Measurements from ENCODE around the gene PNPO.
A peak's percentile ranks its signal among the peaks of the same experiment; 100 is the strongest.
"Not testable (repeated sequence)": the region's sequence is repeated elsewhere in the genome, so short reads cannot be mapped to it uniquely, and the experiment has no call there.

The PNPO gene

DNA sequence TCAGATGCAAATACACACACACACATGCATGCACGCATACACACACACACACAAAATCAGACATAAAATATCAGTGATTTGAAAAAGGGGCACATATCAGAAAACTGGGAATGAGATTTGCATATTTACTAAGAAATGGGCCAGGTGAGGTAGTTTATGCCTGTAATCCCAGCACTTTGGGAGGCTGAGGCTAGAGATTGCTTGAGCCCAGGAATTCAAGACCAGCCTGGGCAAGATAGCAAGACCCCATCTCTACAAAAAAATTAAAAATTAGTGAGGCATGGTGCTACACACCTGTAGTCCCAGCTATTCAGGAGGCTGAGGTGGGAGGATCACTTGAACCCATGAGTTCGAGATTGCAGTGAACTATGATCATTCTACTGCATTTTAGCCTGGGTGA lies 22.4 kb upstream of the PNPO start:
- DNase-seq, result no peak

DNA sequence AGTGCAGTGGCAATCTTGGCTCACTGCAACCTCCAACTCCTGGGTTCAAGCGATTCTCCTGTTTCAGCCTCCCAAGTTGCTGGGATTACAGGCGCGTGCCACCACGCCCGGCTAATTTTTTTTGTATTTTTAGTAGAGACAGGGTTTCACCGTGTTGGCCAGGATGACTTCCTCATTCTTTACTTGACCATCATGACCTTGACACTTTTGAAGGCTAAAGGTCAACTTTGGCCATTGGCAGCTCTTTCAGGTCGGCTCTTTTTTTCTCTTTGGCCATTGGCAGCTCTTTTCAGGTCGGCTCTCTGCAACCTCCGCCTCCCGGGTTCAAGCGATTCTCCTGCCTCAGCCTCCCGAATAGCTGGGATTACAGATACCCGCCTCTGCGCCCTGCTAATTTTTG lies 21.5 kb upstream of the PNPO start:
- DNase-seq, result not testable (repeated sequence)

DNA sequence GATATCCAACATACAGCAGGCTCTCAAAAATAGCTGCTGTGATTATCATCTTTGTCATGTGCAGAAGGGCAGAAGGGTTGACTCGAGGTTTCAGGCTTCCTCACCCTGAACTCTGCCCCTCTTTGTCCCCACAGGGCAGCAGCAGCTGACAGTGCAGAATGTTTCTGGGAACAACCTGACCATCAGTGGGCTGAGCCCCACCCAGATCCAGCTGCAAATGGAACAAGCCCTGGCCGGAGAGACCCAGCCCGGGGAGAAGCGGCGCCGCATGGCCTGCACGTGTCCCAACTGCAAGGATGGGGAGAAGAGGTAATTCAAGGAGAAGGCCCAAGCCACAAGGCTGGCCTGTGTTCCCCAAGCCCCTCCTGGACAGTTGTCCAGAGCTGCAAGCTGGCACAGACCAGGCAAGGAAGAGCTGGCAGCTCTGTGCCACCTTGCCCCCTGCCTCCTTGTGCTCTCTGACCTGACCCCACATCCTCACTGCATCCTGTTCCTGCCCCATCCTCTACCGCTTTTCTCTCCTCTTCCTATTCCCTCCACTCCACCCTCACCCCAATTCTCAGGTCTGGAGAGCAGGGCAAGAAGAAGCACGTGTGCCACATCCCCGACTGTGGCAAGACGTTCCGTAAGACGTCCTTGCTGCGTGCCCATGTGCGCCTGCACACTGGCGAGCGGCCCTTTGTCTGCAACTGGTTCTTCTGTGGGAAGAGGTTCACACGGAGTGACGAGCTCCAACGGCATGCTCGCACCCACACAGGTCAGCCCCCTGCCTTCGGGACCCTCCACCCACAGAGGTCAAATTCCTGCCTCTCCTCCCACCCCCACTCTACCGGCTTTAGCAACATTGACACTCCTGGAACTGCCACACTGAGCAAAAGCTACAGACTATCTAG lies 16.3 kb upstream of the PNPO start:
- no peak for DNase-seq

DNA sequence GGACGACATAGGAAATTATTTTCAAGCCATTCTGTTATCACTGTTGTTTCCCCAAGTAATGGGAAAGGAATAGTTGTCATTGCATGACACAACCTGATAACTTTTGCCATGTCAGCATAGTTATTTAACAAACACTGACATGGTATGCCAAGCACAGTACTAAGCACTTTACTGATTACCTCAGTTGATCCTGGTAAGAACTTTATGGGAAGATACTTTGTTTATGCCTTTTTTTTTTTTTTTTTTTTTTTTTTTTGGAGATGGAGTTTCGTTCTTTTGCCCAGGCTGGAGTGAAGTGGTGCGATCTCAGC lies 15.7 kb upstream of the PNPO start:
- DNase-seq, result no peak

DNA sequence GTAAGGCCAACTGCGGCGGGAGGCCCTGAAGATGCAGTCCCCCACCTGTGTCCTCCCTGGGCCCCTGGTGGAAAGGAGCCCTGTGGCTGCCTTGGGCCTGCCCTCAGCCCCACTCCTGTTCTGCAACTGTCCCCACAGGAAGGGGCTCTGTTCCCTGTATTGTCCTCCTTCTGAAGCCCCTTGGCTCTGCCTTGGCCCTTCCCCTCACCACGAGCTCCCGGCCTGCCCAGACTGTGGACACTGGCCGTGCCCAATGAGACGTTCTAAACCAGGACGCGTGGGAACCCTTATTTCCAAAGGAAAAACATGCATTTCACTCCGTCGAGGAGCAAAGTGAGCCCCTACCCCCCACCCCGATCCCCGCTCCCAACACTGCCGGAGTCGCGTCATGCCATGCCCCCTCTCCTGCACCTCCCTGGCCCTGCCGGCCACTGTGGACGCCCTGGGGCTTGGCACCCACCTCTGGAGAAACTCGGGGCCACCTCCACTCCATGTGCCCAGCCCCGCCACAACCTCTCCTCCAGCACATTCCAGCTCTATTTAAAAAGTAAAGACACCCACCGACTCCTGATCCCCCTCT lies 13.5 kb upstream of the PNPO start:
- DNase-seq, result no peak

DNA sequence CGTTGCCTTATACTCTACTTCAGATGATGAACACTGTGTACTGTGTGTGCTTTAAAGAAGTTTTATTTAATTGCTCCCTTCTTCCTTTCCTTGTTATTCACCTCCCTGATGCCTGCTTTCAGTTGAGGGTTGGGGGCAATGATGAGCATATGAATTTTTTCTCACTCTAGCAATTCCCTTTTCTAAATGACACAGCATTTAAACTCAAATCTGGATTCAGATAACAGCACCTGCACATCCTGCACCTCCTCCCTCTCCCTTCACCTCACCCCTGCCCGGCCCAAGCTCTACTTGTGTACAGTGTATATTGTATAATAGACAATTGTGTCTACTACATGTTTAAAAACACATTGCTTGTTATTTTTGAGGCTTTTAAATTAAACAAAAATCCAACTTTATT lies 13.0 kb upstream of the PNPO start:
- no peak for DNase-seq

DNA sequence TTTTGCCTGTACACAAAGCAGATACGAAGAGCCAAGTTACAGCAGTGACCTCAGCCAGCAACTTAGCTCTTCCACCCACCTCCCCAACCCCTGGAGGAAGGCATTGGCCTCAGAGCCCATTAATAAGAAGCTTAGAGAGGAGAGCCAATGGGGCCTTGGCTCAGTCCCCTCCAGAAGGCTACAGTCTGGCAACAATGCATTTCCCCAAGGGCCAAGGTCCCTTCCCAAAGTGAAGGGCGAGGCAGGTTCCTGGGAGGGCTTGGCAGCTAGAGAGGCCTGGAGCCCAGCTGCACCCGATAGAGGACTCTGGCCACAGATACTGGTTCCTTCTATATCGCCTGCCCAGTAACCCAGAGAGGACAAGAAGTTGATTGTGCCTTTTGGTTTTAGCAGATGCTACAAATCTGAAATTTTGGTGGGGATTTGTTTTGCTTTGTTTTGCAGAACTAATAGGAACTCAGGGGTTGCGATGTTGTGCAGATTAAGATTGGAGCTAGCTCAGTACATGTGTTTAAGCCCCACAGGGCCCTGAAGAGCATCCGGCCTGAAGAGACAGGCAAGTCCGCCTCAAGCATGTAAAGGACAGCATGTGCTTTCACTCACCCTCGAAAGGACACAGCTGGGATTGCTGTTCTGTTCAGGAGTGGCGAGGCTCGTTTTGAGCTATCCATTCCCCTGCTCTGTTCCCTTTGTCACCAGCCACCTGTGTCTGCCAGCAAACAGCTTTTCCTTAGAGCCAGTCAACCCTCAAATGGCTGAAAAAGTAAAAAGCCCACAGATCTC lies 12.0 kb upstream of the PNPO start:
- no peak for DNase-seq

DNA sequence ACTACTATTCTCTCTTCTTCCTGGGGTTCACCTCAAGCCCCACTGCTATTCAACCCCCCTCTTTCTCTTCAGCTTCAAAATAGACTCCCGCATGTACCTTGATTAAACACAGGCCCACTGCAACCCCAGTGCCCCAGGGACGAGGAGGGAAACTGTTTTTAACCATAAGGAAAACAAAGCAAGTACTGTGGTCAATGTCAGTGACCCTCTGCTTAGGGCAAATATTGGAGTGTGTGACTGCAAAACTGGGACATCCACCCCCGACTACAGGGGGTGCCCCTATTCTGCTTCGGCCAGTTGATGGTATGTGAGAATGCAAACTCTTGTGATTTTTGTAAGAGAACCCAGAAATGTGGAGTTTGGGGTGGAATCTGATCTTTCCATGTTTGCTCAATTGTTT lies 9.5 kb upstream of the PNPO start:
- no peak for DNase-seq

DNA sequence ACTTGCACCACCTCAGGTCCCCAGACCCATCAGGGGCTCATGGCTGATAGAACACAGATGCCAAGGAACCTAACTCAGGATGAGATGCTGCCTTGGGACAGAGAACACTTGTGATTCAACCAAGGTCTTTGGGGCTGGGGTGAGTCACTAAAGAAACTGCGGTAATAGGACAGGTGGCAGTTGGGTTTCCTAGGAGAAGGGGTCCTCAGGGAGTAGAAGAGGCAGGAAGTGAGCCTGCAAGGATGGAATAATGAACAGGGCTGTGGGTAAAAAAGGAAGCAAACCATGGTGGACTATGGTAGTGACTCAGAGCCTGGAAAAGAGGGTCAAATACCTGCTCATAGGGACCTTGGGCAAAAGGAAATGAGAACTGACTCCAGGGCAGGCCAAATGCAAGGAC lies 6.5 kb upstream of the PNPO start:
- no peak for DNase-seq

DNA sequence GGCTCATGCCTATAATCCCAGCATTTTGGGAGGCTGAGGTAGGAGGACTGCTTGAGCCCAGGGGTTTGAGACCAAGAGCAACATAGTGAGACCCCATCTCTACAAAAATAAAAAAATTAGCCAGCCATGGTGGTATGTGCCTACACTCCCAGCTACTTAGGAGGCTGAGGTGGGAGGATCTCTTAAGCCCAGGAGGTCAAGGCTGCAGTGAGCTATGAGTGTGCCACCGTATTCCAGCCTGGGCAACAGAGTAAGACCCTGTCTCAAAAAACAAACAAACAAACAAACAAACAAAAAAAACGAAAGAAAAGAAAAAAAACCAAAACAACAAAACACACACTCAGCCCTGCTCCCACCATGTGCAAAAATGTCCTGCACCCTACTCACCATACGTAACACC lies 5.9 kb upstream of the PNPO start:
- DNase-seq, result not testable (repeated sequence)

DNA sequence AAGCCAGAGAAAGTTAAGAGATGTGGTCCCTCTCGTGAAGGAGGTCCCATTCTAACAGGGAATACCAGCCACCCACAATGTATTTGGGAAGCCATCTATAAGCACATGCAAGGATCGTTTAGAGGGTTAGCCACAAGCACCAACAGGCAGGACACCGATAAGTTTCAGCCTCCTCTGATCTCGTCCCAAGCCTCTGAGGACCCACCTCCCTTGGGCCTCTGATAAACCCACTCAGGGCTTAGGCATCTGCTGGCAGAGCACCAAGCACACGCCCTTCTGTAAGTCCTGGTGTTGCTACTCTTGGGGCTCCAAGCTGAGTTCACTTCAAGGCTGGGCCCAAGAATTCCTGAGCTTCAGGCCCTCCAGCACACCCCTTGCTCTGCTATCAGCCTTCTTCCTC lies 5.4 kb upstream of the PNPO start:
- peak; percentile 70 for DNase-seq

DNA sequence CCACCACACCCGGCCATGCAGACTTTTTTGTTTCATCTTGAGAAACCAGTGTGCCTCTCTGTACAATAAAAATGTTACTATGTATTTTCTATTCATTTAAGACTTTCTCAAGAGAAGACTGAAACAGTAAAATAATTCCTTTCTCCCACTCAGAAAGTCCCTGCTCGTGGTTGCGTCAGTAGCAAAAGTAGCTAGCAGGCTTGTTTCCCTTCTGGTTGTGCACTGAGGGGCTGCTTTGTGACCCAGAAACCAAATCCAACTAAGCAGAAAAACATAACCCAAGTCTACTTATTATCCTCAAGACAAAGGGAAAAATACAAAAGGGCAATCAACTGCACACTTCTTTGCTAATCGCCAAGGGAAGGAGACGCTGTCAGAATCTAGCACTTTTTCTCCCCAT lies 3.4 kb upstream of the PNPO start:
- DNase-seq, result no peak

DNA sequence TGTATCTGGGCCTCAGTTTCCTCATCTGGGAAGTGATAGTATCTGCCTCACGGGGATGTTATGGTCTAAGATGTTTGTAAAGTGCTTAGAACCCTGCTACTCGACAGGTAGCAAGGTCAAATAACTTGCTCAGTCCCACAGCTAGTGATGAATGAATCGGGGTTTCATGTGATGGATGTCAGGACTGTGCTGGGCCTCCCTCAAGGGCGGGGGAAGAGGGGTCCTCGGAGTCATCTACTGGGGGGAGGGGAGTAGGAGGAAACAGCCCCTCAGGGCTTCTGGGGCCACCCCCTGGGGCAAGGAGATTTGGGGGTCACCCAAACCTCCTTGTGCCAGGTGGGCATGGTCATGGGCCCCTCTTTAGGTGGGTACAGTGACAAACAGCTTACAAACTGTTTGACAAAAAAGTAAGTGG lies 732 bp downstream of the PNPO start:
- DNase-seq, result no peak

DNA sequence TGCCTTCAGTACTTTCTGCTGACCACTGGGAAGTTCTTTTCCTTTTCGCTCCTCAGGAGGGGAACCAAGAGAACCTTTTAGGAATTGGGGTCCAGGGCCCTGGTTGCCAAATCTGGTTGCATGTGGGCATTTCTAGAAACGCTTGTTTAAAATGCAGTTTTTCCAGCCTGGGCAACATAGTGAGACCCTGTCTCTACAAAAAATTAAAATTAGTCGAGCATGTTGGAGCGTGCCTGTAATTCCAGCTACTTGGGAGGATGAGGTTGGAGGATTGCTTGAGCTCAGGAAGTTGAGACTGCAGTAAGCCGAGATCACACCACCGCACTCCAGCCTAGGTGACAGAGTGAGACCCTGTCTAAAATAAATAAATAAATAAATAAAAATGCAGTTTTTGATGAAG lies 1.2 kb downstream of the PNPO start:
- DNase-seq, result no peak

DNA sequence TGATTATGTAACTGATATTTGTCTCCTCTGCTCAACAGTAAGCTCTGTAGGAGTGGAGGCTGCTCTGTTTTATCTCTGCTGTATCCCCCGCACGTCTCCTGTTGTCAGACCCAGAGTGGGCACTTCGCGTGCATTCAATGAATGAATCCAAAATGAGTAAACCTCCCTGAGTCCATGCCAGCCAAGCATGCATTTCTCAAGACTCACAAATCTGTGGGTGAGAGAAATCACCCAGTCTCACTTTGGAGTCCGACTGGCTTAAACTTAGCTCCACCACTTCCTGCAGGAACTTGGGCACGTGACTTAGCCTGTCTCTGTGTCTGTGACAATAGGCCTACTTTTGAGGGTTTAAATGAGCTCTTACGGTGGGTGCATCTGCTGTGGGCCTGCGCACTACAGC lies 3.7 kb downstream of the PNPO start:
- DNase-seq, result no peak

DNA sequence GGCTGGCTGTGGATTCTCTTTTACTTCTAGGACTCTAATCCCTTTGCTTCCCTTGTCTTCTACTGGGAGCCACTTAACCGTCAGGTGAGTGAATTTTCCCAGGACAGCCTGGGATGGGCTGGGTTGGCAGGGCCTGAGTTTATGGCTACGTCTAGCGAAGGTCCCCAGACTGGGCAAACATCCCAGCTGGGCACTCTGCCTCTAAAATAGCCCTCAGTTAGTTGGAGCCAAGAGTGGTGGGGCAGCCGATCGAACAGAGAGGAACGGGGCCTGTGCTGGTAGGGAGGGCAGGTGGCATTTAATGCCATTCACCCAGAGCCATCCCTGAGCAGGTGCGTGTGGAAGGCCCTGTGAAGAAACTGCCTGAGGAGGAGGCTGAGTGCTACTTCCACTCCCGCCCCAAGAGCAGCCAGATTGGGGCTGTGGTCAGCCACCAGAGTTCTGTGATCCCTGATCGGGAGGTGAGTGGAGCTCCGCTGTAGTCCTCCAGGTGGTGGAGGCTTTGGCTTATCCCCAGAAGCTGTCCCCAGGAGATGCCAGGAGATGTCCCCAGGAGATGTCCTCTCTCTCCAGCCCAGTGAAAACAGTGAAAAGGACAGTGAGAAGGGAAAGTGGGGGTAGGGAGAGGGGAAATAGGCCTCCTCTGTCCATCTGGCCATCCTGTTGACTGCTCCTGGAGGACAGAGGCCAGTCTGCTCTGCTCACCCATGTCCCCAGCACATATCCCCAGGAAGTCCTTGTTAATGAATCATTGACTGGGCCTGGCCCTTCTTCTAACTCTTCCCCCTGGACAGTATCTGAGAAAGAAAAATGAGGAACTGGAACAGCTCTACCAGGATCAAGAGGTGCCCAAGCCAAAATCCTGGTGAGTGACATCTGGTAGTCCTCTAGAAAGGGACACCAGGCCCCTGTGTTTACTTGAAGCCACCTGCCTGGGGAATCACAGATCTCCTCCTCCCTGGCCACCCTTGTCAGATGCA lies 4.4 kb downstream of the PNPO start:
- DNase-seq, result no peak

DNA sequence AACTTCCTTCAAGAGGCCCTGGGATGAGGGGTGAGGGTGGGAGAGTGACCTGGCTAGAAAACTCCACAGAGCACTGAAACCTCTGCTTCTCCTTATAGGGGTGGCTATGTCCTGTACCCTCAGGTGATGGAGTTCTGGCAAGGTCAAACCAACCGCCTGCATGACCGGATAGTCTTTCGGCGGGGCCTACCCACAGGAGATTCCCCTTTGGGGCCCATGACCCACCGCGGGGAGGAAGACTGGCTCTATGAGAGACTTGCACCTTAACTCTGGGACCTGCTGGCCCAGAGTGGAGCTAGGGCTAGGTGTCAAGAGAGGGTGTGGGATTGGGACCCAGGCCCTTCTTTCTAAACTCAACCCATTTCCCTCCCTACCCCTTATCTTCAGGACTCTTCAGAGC lies 5.1 kb downstream of the PNPO start:
- no peak for DNase-seq

DNA sequence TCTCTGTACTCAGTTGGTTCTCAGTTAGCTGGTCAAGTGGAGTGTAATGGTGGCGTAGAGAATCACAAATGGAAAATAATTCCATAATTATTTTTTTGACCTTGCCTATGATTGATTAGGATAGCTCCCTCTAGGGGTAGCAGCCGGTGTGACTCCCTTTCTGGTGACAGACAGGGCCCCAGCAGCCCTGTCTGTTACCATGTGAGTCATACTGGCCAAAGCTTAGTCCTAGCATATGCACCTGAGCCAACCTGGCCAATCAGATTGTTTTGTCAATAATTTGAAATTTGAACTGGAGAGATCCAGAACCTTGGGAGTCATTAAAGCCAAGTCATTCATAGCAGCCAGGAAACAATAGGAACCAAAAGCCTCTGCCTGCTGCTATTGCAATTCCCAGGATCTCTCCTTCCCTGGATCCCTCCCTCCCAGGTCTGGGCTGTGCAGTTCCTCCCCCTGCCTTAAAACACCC lies 5.6 kb downstream of the PNPO start:
- DNase-seq, result peak; percentile 97

DNA sequence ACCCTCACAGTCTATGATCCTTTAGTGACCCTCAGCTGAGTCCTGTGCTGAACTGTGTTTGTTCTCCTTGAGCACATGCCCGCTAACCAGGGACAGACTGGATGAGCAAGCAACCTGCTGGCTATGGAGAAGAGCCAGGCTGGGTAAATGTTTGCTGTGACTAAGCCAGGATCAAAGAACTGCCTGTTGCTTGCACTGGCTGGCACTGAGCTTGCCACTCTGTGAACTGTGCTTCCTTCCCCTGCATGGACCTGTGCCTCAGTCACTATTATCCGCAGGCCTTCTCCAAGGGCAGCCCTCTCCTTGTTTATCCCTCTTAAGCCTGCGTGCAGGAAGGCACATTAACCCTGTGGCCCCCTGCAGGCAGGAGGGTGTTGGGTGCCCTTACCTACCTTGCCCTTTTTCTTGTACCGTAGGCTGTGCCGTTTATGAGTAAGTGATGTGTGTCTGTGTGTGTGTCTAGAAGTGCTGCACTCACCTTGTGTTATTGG lies 7.4 kb downstream of the PNPO start:
- no peak for DNase-seq

DNA sequence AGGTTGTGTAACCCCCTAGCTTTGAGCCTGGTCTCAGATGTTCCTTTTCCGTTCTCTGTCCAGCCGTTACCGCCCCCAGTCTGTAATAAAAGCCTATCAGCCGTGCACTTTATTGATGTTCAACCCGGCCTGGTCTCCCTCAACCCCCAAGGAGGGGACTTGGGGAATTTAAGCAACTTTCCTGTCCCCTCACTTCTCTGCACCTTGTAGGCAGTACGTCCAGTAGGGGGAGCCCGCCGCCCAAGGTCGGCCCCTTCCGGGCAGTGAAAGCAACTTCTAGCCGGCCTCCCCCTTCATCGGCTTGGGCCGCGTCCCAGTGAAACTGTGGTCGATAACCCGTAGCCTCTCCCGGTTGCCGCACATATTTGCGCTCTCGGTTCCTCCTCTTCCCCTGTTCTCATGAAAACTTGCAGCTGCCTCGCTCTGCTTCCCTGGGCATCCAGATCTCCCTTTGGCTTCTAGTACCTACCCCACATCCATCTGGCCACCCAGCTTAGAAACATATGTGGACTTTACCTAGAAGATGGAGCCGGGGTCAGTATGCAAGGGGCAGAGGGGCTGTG lies 7.9 kb downstream of the PNPO start:
- peak; percentile 76 for DNase-seq

DNA sequence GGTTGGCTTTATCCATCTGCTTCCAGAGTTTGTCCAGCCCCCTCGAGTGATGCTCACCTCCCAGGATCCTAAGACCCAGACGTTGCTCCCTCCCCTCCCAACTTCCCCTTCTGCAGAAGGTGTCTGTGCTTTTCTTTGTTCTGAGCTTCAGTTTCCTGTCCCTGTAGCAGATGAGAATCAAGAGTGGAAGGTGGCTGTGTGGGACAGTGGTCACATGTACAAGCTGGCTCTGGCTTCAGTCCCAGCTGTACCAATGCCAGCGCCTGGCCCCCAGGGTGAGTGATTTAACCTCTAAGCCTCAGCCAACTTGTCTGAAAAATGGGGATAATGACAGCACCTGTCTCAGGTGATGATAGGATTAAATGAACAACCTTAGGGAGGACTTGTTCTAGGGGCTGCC lies 8.6 kb downstream of the PNPO start:
- DNase-seq, result no peak

DNA sequence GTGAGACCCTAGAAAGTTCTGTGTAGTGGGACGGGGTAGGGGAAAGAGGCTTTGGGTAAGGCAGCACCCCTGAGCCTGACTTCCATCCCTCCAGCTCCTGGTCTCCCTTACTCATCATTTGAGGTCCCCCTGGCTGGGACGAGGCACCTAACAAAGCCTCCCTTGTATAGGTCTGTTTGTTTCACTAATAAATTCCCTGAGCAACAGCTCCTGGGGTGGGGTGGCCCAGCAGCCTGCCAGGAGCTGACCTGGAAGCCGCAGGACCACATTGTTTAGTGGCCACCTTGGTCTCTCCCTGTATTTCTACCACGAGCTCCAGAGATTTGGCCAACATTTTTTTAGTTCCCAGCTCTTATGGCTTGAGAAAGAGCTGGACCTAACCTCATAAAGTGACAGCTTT lies 9.1 kb downstream of the PNPO start:
- no peak for DNase-seq
